HepG2 (cell line): Measurements from ENCODE around the gene DCST2. TPM values are rescaled to one million over a fixed set of nuclear protein-coding genes. Genes with fewer than 3 reads are reported as not detected.

Source experiments
- ATAC-seq: fragments of 200-7000 bp; cut with Tn5 transposase; 3 replicates; pipeline ENCODE4 v1.9.1; 2020; ENCODE audit warnings: mild to moderate bottlenecking, moderate library complexity
- BruUV-seq: library from RNA; stranded (reverse); fragments of 400-500 nt; replicated peaks from 2 replicates; lab custom pipeline; 2021; lab: Mats Ljungman, UMichigan
- CTCF ChIA-PET: fragments of 300-600 bp; formaldehyde crosslinking; extraction: SDS; loops from one replicate; lab custom pipeline; 2021; ENCODE audit warnings: low total read pairs, inconsistent platforms, low intra/inter-chr PET ratio; lab: Yijun Ruan, JAX
- POLR2A ChIA-PET: fragments of 350-600 bp; sonication (Branson Sonifier 250); formaldehyde crosslinking; loops from one replicate; lab custom pipeline; 2020; ENCODE audit warnings: antibody characterized with exemption, inconsistent platforms; lab: Yijun Ruan, JAX
- DNase-seq: peaks from one replicate; pipeline ENCODE4 v3.0.0-alpha.2; 2015; ENCODE audit warnings: low spot score
- FAIRE-seq: peaks from 3 replicates; lab custom pipeline; 2011; peaks lifted over from hg19 to GRCh38; lab: Jason Lieb, UNC
- H2AFZ ChIP-seq: one replicate; pipeline ENCODE4 v1.6.1; 2011; ENCODE audit warnings: low read length, inconsistent platforms
- H3K27ac ChIP-seq: fragments of 300-600 bp; 3 replicates; pipeline ENCODE4 v1.8.0; 2011; ENCODE audit warnings: mixed run types, mild to moderate bottlenecking, mixed read lengths, low read length, inconsistent platforms; ENCODE audit not compliant: insufficient read depth; ENCODE audit errors: extremely low read length
- H3K27me3 ChIP-seq, 2 experiments: fragments of 200-600 bp in 1 of 2; 2 replicates in 1 of 2; 3 replicates in 1 of 2; pipeline versions ENCODE4 v1.6.0 to v1.8.0; 2011; ENCODE audit warnings: low read length in 2 of 2, mild to moderate bottlenecking in 2 of 2, moderate library complexity in 2 of 2, inconsistent platforms in 1 of 2; ENCODE audit not compliant: insufficient read depth in 2 of 2, control insufficient read depth in 1 of 2
- H3K36me3 ChIP-seq, 2 experiments: fragments of 200-600 bp in 1 of 2; replicated peaks in 1 of 2; 2 replicates in 1 of 2; 3 replicates in 1 of 2; pipeline versions ENCODE4 v1.5.1 to v1.8.0; 2011; ENCODE audit warnings: low read length in 2 of 2, inconsistent platforms in 1 of 2; ENCODE audit not compliant: insufficient read depth in 2 of 2, control insufficient read depth in 1 of 2
- H3K4me1 ChIP-seq: 2 replicates; pipeline ENCODE4 v1.5.1; 2012; ENCODE audit warnings: low read length, inconsistent platforms; ENCODE audit not compliant: insufficient read depth
- H3K4me2 ChIP-seq: 2 replicates; pipeline ENCODE4 v1.6.0; 2011; ENCODE audit warnings: low read depth, low read length, inconsistent platforms
- H3K4me3 ChIP-seq, 3 experiments: fragments of 200-600 bp in 1 of 3; sonication (generic), shearing (Covaris generic) in 1 of 3; replicated peaks in 1 of 3; 2 replicates each; pipeline ENCODE4 v1.5.1; 2011 to 2016; ENCODE audit warnings: low read length in 3 of 3, inconsistent platforms in 2 of 3, low read depth in 2 of 3, mild to moderate bottlenecking in 2 of 3, control low read depth in 1 of 3, mixed read lengths in 1 of 3; ENCODE audit not compliant: insufficient read depth in 1 of 3
- H3K79me2 ChIP-seq: one replicate; pipeline ENCODE4 v1.6.1; 2011; ENCODE audit warnings: low read length, inconsistent platforms; ENCODE audit not compliant: insufficient read depth
- H3K9ac ChIP-seq: 2 replicates; pipeline ENCODE4 v1.6.0; 2011; ENCODE audit warnings: mild to moderate bottlenecking, low read depth, low read length, inconsistent platforms; ENCODE audit not compliant: insufficient read depth
- H3K9me3 ChIP-seq: 2 replicates; pipeline ENCODE4 v1.5.1; 2012; ENCODE audit warnings: mild to moderate bottlenecking, low read length
- H4K20me1 ChIP-seq: 2 replicates; pipeline ENCODE4 v1.6.0; 2011; ENCODE audit warnings: inconsistent platforms, mild to moderate bottlenecking, low read length, moderate library complexity; ENCODE audit not compliant: insufficient read depth
- CBX5 ChIP-seq: sonication (generic); formaldehyde crosslinking; IDR thresholded peaks from 2 replicates; pipeline ENCODE4 v1.4.0; 2020; ENCODE audit warnings: missing genetic modification reagents, borderline replicate concordance
- MAFF ChIP-seq: IDR thresholded peaks from 2 replicates; pipeline ENCODE4 v1.6.1; 2011; ENCODE audit warnings: low read depth, low read length, improper control_type of control experiment
- MAFK ChIP-seq, 2 experiments: IDR thresholded peaks in 1 of 2; conservative IDR thresholded peaks in 1 of 2; 2 replicates each; pipeline ENCODE4 v1.6.1; 2011; ENCODE audit warnings: improper control_type of control experiment in 2 of 2, low read length in 2 of 2
- POLR2G ChIP-seq: fragments of 200-400 bp; formaldehyde crosslinking; IDR thresholded peaks from 2 replicates; pipeline ENCODE4 v1.6.1; 2018; ENCODE audit warnings: mild to moderate bottlenecking, low read depth, low read length, moderate library complexity
- RBM22 ChIP-seq: fragments of 200-400 bp; formaldehyde crosslinking; optimal IDR thresholded peaks from 2 replicates; pipeline ENCODE3; 2017; ENCODE audit warnings: mild to moderate bottlenecking, low read length, moderate library complexity
- RERE ChIP-seq: IDR thresholded peaks from 2 replicates; pipeline ENCODE4 v1.6.1; 2016; ENCODE audit warnings: low read depth, missing genetic modification reagents, missing compliant biosample characterization
- ZNF17 ChIP-seq: sonication (generic); formaldehyde crosslinking; IDR thresholded peaks from 2 replicates; pipeline ENCODE4 v1.5.0; 2020; ENCODE audit warnings: mild to moderate bottlenecking, missing genetic modification reagents
- ZNF567 ChIP-seq: sonication (generic); formaldehyde crosslinking; IDR thresholded peaks from 2 replicates; pipeline ENCODE4 v1.8.1; 2023; ENCODE audit warnings: mild to moderate bottlenecking, missing genetic modification reagents, borderline replicate concordance
- ZNF782 ChIP-seq: sonication (generic); formaldehyde crosslinking; IDR thresholded peaks from 2 replicates; pipeline ENCODE4 v1.4.0; 2020; ENCODE audit warnings: missing genetic modification reagents, mild to moderate bottlenecking, borderline replicate concordance
- ZNF850 ChIP-seq: sonication (generic); formaldehyde crosslinking; conservative IDR thresholded peaks from 2 replicates; pipeline ENCODE4 v1.9.0; 2021; ENCODE audit warnings: mild to moderate bottlenecking, missing genetic modification reagents
- WGBS: methylation state at CpG from one replicate; pipeline ENCODE4 v1.1.6; 2017; ENCODE audit warnings: low lambda C conversion rate; 5-methylcytosine and 5-hydroxymethylcytosine counted together
- in situ Hi-C: cut with HindIII; loops from 2 replicates; pipeline ENCODE4 v1.10.0; 2017; ENCODE audit warnings: low pct_unique_long_range_greater_than_20kb; ENCODE audit not compliant: extremely low pct_ligation_motif_present
- intact Hi-C: fragments of 100-400 bp; cut with micrococcal nuclease; formaldehyde crosslinking; loops from one replicate; pipeline ENCODE4 v1.10.0; 2022; ENCODE audit not compliant: unreplicated experiment
- polyA plus RNA-seq, 8 experiments: library from polyadenylated mRNA; depleted of rRNA in 3 of 8; stranded (reverse) in 7 of 8; unstranded in 1 of 8; fragments of >200 nt; fragmentation: Illumina TruSeq in 4 of 8; extraction: Trizol in 4 of 8; gene quantifications; 2 replicates each; pipeline versions ENCODE4 v1.2.1 to v1.2.3, GENCODE V29; 2011 to 2016; ENCODE audit warnings: low read depth in 4 of 8, missing spikeins in 1 of 8, mixed read lengths in 1 of 8; ENCODE audit not compliant: insufficient read depth in 1 of 8
- total RNA-seq, 5 experiments: library from RNA; depleted of rRNA; stranded (reverse); fragments of >200 nt; fragmentation: Illumina TruSeq; extraction: Trizol; gene quantifications; 2 replicates each; pipeline ENCODE4 v1.2.3, GENCODE V29; 2016; ENCODE audit warnings: low read depth in 1 of 5

DCST2 gene
- total and polyA plus RNA-seq, 2 of the 13 experiments (the other 11 are each of a cell fraction or from before 2014, with no cell fraction given): 0.74 TPM; not detected in 1

GRCh38 chr1:155018617-155019348 lies 14.8 kb downstream of the DCST2 start:
- 91% methylated on average over 8 of the region's 8 CpGs for WGBS
- Histone ChIP-seq H4K20me1 (no peaks in the 10 kb centered on the region), H3K9me3 (no peaks in the 10 kb centered on the region), H3K4me2 (no peak overlapping the region), H3K4me3 (no peak overlapping the region), H3K79me2 (no peaks in the 10 kb centered on the region), H3K27me3 (no peaks in the 10 kb centered on the region), H3K27ac (no peak overlapping the region), H2AFZ (no peak overlapping the region), H3K4me1 (peaks cover 46% of the 10 kb centered on the region), H3K36me3 (peaks cover 6 to 16% of the 10 kb centered on the region in 2 experiments; a peak in 3 of 5 replicates), H3K9ac (no peak overlapping the region)
- ChIA-PET POLR2A (interaction anchor here (1.1 to 2.0 kb wide), 3 partner anchors 12 to 26 kb away, joined by 4 to 9 read pairs (median 5); no protein-coding TSS in a partner anchor), CTCF (interaction anchor here (0.8 to 2.8 kb wide), 7 partner anchors 19 to 65 kb away, joined by 3 to 54 read pairs (median 9); partner anchors contain the start of genes CKS1B, PYGO2 and ZBTB7B)
- TF ChIP-seq ZNF850 (CRISPR knock-in tag) (no peak), POLR2G (peak; percentile 22; the same call in 1 of the 2 replicates), ZNF17 (CRISPR knock-in tag) (no peak), ZNF782 (CRISPR knock-in tag) (no peak), MAFF (peak; percentile 47; the same call in 1 of the 2 replicates), MAFK (conservative IDR thresholded peaks at IDR 0.05 in 1 of 2, IDR thresholded peaks at IDR 0.05 in 1 of 2; ENCODE audit: low read length in 2 of 2) (peak; percentile 29 to 45; a peak in 3 of 4 replicates), CBX5 (no peak), RBM22 (peak; percentile 44), RERE (CRISPR knock-in tag) (no peak), ZNF567 (CRISPR knock-in tag) (no peak)
- no TSS peak for BruUV-seq
- FAIRE-seq (no peak), ATAC-seq (no peak), DNase-seq (no peak)
- intact Hi-C loops: no loop called here
- in situ Hi-C loops: no loop called here
